NAMALWA (cell line): Measurements from ENCODE around the gene NFATC1.
"Not testable (repeated sequence)": the region's sequence is repeated elsewhere in the genome, so short reads cannot be mapped to it uniquely, and the experiment has no call there.

Experiments
- DNase-seq: peaks from one replicate; pipeline ENCODE4 v3.0.0-alpha.2; 2015; ENCODE audit warnings: low spot score

NFATC1 gene

DNA sequence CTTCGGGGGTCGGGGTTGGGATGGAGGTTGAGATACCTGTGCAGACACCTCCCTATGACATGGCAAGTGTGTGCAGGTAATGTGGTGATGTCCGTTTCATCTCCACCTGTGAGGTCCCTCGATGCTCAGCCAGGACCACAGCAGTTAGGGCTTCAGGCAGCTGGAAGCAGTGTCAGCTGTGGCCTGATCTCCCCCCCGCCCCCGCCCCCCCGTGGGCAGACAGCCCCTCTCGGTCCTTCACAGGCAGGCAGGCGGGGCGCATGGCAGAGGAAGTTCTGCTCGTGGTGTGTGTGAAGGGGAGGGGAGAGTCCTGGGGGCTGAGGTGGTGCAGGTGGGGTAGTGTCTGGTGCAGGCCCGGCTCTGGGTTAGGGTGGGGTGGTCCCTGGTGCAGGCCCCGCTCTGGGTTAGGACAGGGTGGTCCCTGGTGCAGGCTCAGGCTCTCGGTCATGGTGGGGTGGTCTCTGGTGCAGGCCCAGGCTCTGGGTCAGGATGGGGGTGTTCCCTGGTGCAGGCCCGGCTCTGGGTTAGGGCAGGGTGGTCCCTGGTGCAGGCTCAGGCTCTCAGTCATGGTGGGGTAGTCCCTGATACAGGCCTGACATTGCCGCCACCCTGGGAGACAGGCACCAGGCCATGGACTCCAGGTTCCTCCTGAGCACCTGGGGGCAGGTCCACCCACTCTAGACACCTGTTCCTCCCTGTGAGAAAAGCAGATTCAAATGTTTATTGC lies 94.3 kb downstream of the NFATC1 start:
- no peak for DNase-seq

GRCh38 chr18:79490626-79491041 lies 94.9 kb downstream of the NFATC1 start:
- no peak for DNase-seq

DNA sequence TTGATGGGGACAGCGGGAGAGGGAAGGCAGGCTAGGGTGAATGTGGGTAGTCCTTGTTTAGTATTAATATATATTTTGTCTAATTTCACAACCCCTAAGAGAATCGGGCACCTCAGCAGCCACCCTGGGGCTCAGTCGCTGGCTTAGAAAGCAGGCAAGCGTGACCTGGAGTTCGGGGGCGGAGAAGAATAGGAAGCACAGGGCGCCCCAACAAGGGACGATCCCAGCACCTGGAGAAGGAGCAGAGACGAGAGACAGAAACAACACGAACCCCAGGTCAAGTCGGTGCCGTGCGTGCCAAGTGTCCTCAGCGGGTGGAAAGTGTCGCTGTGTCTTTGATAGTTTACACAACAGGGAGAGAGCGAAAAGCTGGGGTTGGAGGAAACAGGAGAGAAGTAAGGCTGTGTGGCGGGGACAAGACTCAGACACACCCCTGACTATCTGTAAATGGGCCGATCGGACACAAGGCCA lies 95.4 kb downstream of the NFATC1 start:
- DNase-seq: no peak

DNA sequence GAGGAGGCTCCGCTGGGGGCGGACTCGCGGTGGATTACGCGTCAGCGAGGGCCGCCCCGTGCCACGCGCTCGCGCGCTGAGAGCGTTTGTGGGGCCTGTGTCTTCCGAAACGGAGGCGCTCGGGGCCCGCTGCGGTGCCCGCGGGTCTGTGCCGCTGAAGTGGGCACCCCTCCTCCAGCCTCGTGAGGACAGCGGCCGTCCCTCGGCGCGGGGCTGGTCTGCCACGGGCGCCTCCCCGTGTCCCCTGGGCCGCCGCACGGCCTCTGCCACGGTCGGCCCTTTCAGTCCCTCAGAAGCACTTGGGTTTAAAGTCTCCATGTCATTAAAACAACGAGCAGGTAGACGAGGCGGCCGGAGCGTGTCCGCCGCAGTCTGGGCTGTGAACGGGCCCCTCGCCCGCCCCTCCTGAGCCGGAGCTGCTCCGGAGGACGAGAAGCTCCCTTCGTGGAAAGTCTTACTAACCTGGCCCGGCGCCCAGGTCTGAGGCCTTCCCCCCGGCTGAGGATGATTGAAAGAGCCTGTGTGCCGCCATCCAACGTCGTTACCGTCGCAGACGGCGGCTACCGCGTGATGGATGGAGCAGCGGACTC lies 97.6 kb downstream of the NFATC1 start:
- no peak for DNase-seq

GRCh38 chr18:79493801-79494211 lies 98.1 kb downstream of the NFATC1 start:
- no peak for DNase-seq

DNA sequence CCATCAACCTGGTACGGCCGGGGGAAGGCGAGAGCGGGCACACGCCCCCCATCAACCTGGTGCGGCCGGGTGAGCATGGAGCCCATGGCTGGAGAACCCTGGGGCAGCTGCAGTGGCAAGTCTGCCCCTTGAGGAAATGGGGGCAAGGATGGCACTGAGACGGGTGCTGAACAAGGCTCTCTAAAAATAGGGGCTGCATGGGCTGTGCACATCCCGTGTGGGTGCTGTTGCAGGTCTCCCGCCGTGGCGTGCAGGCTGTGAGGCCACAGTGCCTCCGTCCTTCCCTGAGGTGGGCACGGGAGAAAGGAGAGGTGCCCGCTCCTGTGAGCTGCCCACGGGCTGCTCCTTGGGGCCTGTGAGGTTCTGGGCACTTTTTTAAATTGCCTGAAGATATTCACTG lies 99.2 kb downstream of the NFATC1 start:
- DNase-seq: no peak

DNA sequence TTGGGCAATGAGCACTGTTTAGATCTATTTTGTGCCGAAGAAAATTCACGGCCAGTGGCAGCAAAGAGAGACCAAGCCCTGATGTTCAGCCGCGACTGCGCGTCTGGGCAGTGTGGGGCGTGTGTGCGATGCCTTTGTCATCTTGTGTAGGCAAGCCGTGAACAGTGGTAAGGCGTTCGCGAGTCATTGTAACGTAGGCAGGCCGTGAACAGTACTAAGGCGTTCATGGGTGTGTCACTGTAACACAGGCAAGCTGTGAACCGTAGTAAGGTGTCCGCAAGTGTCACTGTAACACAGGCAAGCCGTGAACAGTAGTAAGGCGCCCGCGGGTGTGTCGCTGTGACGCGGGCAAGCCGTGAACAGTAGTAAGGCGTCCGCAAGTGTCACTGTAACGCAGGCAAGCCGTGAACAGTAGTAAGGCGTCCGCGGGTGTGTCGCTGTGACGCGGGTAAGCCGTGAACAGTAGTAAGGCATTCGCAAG lies 99.9 kb downstream of the NFATC1 start:
- DNase-seq: no peak

DNA sequence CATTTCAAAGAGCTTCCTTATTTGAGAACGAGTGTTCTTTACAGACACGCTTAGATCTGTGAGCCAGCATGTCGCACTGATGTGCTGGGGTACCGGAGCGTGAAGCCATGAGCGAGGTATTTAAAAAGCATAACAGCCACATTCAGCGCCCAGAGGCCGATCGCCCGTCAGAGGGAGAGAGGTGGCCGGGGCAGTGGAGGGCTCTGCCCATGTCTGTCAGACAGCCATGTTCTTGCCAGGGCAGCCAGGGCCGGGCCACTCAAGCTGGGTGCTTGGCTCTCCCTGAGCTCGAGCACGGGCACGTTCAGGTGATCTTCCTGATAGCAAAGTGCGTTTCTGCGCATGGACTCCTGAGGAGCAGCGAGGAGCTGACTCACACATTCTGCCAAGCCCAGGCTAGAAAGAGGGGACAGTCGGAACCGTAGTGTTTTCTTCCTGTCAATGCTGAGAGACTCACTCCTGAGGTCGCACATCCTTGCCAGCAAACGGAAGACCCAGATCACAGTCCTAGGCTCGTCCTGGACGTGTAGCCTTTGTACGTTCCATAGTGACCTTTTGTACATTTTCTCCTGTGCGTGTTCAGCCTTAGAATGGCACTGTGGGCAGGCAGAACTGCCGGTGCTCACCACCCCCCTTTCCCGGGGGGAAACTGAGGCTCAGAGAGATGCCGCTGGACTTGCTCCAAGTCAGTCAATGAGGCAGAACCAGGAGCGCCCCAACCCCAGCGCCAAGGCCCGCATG lies 100.7 kb downstream of the NFATC1 start:
- peak; percentile 23 for DNase-seq

GRCh38 chr18:79496978-79497637 lies 101.4 kb downstream of the NFATC1 start:
- DNase-seq: peak; percentile 81

DNA sequence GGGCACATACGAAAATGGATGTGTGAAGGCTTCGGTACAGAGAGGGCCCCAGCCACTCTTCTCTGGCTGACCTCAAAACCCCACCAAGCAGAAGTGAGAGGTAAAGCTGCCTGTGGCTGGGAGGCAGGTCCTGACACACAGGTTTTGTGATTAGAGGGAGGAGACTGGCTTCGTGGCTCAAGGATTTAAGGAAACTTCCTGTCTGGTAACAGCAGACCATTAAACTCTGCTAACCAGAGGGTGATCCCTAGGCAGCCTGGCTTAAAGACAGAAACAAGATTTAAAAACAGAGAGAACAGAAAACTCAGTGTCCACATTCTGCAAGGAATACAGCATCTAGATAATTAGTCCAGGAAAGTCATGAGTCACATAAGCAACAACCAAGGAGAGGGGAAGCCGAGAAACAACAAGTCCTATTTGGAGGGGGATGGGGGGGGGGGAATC lies 101.9 kb downstream of the NFATC1 start:
- DNase-seq: no peak

DNA sequence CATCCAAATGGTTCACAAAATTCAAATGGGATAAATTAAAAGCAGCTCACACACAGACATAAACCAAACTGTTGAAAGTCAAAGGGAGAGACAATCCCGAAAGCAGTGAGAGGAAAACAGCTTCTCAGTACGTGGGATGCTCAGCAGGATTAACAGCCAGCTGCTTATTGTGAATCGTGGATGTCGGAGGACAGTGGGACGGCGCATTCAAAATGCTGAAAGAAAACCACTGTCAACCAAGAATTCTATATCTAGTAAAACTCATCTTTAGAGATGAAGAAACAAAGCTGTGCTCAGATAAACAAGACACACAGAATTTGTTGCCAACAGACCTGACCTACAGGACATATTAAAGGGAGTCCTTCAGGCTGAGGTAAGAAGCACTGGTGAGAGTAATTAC lies 102.9 kb downstream of the NFATC1 start:
- DNase-seq: no peak

DNA sequence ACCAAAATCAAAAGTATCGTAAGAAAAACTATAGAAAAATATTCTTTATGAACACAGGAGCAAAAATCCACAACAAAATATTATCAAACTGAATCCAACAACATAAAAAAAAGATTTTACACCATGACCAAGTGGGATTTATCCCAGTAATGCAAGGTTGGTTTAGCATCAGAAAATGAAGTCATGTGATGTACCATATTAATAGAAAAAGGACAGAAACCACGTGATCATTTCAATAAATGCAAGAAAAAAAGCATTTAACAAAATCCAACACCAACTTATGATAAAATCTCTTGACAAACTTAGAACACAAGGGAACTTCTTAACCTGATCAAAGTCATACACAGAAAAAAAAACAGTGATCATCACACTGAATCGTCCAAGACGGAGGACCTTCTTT lies 105.3 kb downstream of the NFATC1 start:
- no peak for DNase-seq

DNA sequence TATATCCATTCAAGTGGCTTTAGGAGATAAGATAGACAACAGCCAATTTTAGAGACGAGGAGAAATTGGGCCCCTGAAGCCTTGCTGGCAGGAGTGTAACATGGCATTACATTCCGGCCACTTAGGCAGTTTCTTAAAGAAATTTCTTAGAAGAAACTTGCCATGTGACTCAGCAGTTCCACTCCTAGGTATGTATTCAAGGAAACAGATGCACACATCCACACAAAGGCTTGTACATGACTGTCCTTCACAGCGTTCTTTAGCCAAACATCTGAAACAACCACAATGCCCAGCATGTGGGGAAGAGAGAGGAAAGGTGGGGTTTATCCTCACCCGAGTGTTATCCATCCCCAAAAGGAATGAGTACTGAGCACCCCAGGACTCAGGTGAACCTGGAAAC lies 107.1 kb downstream of the NFATC1 start:
- no peak for DNase-seq

DNA sequence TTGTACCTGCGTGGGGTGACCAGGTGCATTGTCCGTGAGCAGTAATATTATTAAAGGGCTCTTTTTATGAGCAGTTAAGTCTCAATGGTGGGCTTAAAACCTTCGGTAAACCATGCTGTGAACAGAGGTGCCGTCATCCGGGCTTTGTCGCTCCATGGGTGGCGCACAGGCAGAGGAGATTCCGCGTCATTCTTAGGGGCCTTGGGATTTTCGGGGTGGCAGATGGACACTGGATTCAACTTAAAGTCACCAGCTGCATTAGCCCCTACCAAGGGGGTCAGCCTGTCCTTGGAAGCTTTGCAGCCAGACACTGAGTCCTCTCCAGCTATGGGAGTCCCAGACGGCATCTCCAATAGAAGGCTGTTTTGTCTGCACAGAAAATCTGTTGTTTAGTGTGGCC lies 107.7 kb downstream of the NFATC1 start:
- DNase-seq: no peak

GRCh38 chr18:79504034-79504433 lies 108.3 kb downstream of the NFATC1 start:
- DNase-seq: no peak

DNA sequence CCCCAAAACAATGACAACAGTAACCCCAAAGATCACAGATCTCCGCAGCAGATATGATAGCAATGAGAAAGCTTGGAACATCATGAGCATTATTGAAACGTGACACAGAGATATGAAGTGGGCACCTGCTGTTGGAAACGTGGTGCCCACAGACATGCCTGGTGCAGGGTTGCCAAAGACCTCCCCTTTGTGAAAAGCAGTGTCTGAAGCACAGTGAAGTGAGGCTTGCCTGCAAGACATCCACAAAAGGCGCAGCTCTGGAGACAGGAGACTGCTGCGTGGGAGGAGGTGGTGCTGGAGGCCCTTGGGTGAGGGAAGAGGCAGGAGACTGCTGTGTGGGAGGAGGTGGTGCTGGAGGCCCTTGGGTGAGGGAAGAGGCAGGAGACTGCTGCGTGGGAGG lies 108.8 kb downstream of the NFATC1 start:
- DNase-seq: not testable (repeated sequence)

- not testable (repeated sequence) for DNase-seq
These were observed 109.7 kb downstream of the NFATC1 start for GRCh38 chr18:79505465-79505864.

DNA sequence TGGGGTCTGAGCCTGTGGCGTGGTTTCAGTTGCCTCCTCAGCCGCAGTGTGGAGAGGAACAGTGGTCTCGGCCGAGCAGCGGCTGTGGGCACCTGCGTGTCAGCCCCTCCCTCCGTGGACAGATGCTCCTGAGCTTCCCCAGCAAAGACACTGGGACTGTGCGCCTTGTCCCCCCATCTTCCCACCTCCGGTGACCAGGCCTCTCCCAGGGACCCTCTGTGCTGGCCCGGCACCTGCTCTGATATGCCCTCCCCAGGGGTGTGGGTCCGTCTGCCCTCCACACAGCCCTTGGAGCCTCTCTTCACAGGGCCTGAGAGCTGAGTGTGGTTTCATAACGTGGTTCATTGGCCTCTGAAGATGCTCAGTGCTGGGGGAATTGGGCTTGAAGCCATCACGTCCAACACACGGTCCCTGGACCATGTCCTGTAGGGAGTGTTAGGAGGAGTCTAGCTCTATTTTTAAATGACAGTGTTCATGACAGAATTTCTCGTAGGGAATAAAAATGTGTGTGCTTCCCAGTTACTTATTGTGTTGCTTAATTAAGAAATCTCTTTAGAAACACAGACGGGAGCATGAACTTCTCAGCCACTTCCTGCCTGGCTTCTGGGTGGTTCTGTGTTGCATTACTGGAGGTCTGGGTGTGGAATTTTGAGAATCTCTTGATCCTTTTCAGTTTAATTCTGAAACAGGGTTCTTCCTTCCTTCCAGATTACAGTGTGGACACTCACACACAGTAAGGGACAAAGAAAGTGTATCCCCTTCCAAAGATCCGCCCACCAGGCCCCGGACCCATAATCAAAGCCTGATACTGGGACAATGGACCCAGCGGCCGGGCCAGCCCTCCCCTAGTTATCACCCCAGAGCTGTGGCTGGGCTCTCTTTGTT lies 110.7 kb downstream of the NFATC1 start:
- DNase-seq: no peak

- no peak for DNase-seq
These were observed 111.4 kb downstream of the NFATC1 start for GRCh38 chr18:79507076-79507545.

- DNase-seq: no peak
These were observed 112.1 kb downstream of the NFATC1 start for GRCh38 chr18:79507546-79508480.
